ENCODE measurements around the gene ATG4D. TPM values are rescaled to one million over a fixed set of nuclear protein-coding genes. Genes with fewer than 3 reads are reported as not detected.

ATG4D gene
- total RNA-seq, 1 donor from 2014 or later: 48.7 TPM

- peaks cover 63% of the 10 kb centered on the region for H3K4me1 ChIP-seq
- H3K27ac ChIP-seq (replicated peaks): peak overlapping the region; percentile 99
- intact Hi-C loops (cut with micrococcal nuclease): no loop called here
- TF ChIP-seq CTCF (IDR thresholded peaks at IDR 0.05; ENCODE audit: borderline replicate concordance): peak; percentile 12
- peaks cover 24% of the 10 kb centered on the region for H3K36me3 ChIP-seq
- no peaks in the 10 kb centered on the region for H3K9me3 ChIP-seq (replicated peaks)
- no peaks in the 10 kb centered on the region for H3K27me3 ChIP-seq (ENCODE audit: low read depth)
- DNase-seq: peak; percentile 95
- peak overlapping the region; percentile 95 for H3K4me3 ChIP-seq
Observed at GRCh38 chr19:10502524-10503001, 41.1 kb upstream of the ATG4D start.

DNA sequence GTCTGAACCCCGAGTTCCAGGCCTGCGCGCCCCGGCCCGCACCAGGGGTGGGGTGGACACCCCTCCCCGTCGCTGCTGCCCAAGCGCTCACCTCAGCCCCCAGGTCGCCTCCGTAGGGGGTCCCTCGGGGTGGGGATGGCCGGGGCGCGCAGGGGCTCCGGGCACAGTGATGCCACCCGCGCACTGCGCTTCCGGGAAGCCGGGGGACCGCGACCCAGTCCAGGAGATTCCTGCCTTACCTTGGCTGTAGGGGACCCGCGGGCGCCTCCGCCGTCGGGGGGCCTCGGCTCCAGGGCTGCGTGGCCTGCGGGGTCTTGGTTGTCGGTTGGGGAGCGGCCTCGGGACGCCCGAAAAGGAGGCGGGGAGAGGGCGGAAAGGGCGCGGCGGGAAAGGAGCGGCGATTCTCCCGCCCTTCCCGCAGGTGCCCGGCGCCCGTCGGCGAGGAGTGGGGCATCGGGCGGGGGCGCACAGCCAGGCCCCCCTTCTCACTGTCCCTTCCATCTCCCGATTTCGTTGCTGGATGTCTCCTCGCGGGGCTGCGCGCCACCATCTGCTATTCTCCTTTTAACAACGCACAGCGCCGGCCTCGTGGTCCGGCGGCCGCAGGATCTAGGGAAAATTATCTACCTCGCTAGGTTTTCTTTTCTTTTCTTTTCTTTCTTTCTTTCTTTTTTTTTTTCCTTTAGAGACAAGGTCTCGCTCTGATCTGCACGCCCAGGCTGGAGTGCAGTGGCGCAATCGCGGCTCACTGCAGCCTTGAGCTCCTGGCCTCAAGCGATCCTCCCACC is 40.5 kb upstream of the ATG4D start, which contains the start of gene KEAP1:
Gene KEAP1 (minus strand): TSS at position 355 of the 788 bp plus-strand sequence. CDS start 3,323 bp downstream, outside the sequence.
- no peak for TF ChIP-seq CTCF (IDR thresholded peaks at IDR 0.05; ENCODE audit: borderline replicate concordance)
- H3K36me3 ChIP-seq: peaks cover 19% of the 10 kb centered on the region
- H3K4me3 ChIP-seq: peak within 1 kb of the TSS; percentile 95
- peak; percentile 45 for DNase-seq
- H3K9me3 ChIP-seq (replicated peaks): no peaks in the 10 kb centered on the region
- H3K4me1 ChIP-seq: peaks cover 56% of the 10 kb centered on the region
- peak within 1 kb of the TSS; percentile 99 for H3K27ac ChIP-seq (replicated peaks)
- no peaks in the 10 kb centered on the region for H3K27me3 ChIP-seq (ENCODE audit: low read depth)
- intact Hi-C loops (cut with micrococcal nuclease): no loop called here

GRCh38 chr19:10505583-10506229 is 38.0 kb upstream of the ATG4D start:
- Histone ChIP-seq H3K4me3 (no peak overlapping the region), H3K4me1 (peaks cover 39% of the 10 kb centered on the region), H3K27ac (replicated peaks) (no peak overlapping the region), H3K27me3 (ENCODE audit: low read depth) (peaks cover 17% of the 10 kb centered on the region), H3K36me3 (no peaks in the 10 kb centered on the region), H3K9me3 (replicated peaks) (no peaks in the 10 kb centered on the region)
- peak; percentile 86 for TF ChIP-seq CTCF (IDR thresholded peaks at IDR 0.05; ENCODE audit: borderline replicate concordance)
- peak; percentile 71 for DNase-seq
- intact Hi-C loops (cut with micrococcal nuclease): no loop called here

DNA sequence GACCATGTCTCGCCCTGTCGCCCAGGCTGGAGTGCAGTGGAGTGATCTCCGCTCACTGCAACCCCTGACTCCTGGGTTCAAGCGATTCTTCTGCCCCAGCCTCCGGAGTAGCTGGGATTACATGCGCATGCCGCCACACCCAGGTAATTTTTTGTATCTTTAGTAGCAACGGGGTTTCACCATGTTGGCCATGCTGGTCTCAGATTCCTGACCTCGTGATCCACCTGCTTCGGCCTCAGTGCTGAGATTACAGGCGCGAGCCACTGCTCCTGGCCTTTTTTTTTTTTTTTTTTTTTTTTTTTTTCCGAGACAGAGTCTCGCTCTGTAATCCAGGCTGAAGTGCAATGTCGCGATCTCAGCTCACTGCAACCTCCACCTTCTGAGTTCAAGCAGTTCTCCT is 35.7 kb upstream of the ATG4D start:
- intact Hi-C loops (cut with micrococcal nuclease): no loop called here
- peaks cover 40% of the 10 kb centered on the region for H3K27me3 ChIP-seq (ENCODE audit: low read depth)
- no peaks in the 10 kb centered on the region for H3K36me3 ChIP-seq
- H3K27ac ChIP-seq (replicated peaks): no peak overlapping the region
- no peak overlapping the region for H3K4me3 ChIP-seq
- no peaks in the 10 kb centered on the region for H3K9me3 ChIP-seq (replicated peaks)
- no peak for DNase-seq
- no peak for TF ChIP-seq CTCF (IDR thresholded peaks at IDR 0.05; ENCODE audit: borderline replicate concordance)
- peaks cover 19% of the 10 kb centered on the region for H3K4me1 ChIP-seq

DNA sequence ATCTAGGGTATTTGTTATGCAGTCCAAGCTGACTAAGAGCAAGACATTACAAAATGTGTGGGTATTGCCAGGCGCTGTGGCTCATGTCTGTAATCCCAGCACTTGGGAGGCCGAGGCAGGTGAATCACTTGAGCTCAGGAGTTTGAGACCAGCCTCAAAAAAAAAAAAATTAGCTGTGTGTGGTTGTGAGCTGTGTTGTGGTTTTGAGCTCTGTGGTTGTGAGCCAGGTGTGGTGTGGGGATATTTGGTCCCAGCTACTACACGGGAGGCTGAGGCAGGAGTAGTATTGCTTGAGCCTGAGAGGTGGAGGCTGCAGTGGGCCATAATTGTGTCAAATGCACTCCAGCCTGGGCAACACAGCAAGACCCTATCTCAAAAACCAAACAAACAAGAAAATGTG is 35.0 kb upstream of the ATG4D start:
- no peak overlapping the region for H3K27ac ChIP-seq (replicated peaks)
- H3K27me3 ChIP-seq (ENCODE audit: low read depth): peaks cover 47% of the 10 kb centered on the region
- intact Hi-C loops (cut with micrococcal nuclease): no loop called here
- no peak overlapping the region for H3K4me3 ChIP-seq
- no peak for DNase-seq
- no peaks in the 10 kb centered on the region for H3K36me3 ChIP-seq
- H3K4me1 ChIP-seq: peaks cover 12% of the 10 kb centered on the region
- no peak for TF ChIP-seq CTCF (IDR thresholded peaks at IDR 0.05; ENCODE audit: borderline replicate concordance)
- no peaks in the 10 kb centered on the region for H3K9me3 ChIP-seq (replicated peaks)

Measured in left ventricle myocardium inferior (tissue), 1 donor.